Endometrial microvascular endothelial cells (primary cell): Measurements from ENCODE around the gene LAP3. TPM values are rescaled to one million over a fixed set of nuclear protein-coding genes. Genes with fewer than 3 reads are reported as not detected.

Source experiments
- in situ Hi-C: cut with HindIII; loops from 2 replicates; pipeline ENCODE4 v1.10.0; 2017; ENCODE audit warnings: low sequenced_read_pairs, low pct_unique_long_range_greater_than_20kb; ENCODE audit errors: inconsistent ontology term
- total RNA-seq: library from RNA; depleted of rRNA; stranded (reverse); fragments of >200 nt; gene quantifications from one replicate; pipeline ENCODE4 v1.2.3, GENCODE V29; 2015; ENCODE audit errors: inconsistent ontology term

The LAP3 gene
- total RNA-seq, 1 donor from 2014 or later = 142 TPM

DNA sequence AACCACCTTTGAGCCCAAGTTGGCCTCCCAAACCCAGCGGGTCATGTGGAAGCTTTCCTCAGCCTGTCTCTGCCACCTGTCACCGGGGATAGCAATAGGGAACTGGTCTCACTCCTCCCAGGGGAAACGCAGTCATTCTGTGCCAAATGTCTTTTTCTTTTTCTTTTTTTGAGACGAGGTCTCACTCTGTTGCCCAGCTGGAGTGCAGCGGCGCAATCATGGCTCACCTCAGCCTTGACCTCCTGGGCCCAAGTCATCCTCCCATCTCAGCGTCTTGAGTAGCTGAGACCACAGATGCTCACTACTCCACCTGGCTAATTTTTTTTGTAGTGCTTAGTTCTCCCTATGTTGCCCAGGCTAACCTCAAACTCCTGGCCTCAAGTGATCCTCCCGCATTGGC lies 77.7 kb downstream of the LAP3 start:
- in situ Hi-C loops = no loop called here

DNA sequence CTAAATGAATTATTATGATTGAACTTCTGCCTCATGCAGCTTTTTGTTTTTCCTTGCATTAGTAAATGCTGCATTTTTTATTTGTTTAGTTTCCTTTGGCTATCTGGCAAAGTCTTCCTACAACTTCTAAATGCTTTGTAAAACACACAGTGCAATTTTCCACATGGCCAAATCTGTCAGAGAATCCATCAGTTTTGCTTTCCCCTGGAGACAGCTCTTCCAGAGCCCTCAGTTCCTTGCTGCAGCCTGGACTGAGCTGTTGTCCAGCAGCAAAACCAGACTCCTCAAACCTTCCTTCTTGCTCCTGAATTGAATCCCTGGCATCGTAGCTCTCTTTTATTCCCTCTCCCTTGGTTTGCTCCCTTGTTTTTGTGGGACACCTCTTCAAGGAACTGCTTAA lies 80.1 kb downstream of the LAP3 start:
- in situ Hi-C loops = no loop called here

Other genes with a start within 250 kb of the LAP3 start
- gene QDPR, start 65.1 kb upstream of the LAP3 start, total RNA-seq = 7.7 TPM
- not detected for gene CLRN2, start 62.0 kb upstream of the LAP3 start, total RNA-seq
- 7.7 TPM for gene MED28, start 37.4 kb downstream of the LAP3 start, total RNA-seq
- not detected for gene FAM184B, start 204.4 kb downstream of the LAP3 start, total RNA-seq
- gene DCAF16, start 233.6 kb downstream of the LAP3 start, total RNA-seq = 17.5 TPM
- gene NCAPG, start 233.8 kb downstream of the LAP3 start, total RNA-seq = 45.7 TPM